ENCODE measurements around the gene HOXA7.

The HOXA7 gene

DNA sequence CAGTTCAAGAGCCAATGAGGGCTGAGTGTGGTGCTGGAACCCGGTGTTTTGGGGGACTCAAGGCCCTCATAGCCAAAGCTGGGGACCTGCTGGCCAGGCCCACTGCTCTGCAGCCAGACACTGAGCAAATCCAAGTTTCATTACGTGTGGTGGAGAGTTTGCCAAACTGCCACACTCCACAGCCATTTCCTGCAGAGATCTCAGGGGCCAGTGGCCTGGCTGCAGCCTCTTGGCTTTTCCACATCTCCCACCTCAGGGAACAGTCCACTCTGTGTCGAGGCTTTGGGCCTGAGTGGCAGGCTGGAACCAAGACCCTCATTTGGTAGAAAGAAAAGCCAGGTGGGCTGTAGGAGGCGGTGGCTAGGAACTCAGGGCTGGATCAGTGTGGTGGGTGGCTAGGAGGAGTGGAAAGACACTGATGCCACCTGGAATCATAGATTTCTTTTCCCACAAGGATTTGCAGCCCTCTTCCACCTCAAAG, 25.4 kb upstream of the HOXA7 start:
- DNase-seq: no peak

DNA sequence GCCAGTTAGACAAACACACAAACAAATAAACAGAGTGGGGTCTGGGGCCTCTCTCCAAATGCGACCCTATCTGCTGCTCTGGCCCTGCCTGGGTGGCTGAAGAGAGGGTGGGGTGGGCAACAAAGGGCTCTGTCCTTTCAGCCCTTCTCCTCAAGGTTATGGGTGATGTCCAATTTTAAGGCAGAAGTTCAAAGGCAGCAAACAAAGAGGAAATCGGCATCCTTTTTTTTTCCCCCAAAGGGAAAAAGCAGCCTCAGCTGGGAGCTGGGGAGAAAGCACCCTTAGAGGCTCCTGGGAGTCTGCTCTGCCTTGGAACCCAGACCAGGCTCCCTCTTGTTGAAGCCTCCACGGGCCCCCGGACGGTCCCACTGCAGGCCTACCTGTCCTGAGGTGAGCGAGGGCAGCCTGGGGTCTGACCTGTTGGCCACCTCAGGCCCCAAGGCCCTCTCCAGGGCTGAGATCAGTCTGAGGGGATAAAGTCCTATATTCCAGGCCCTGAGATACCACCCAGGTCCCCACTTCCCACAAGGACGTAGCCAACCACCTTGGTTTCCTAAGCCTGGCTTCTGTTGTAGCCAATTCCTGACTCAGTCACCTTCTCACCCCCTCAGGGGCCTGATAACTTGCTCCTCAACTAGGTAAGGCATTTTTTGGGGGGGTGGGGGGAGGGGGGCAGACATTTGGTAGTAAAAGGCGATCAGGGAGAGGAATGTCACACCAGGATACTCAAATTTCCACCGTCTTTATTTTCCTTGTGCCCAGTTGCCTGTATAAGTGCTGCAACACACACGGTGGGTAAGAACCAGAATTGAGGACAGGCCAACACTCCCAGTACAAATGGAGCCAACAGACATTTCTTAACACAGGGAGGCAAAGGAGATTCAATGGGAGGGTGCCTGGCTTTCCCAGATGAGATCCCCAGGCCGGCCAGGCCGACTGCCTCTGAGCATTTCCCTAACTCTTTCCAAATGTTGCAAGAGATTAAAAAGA, 24.3 kb upstream of the HOXA7 start:
- no peak for DNase-seq

DNA sequence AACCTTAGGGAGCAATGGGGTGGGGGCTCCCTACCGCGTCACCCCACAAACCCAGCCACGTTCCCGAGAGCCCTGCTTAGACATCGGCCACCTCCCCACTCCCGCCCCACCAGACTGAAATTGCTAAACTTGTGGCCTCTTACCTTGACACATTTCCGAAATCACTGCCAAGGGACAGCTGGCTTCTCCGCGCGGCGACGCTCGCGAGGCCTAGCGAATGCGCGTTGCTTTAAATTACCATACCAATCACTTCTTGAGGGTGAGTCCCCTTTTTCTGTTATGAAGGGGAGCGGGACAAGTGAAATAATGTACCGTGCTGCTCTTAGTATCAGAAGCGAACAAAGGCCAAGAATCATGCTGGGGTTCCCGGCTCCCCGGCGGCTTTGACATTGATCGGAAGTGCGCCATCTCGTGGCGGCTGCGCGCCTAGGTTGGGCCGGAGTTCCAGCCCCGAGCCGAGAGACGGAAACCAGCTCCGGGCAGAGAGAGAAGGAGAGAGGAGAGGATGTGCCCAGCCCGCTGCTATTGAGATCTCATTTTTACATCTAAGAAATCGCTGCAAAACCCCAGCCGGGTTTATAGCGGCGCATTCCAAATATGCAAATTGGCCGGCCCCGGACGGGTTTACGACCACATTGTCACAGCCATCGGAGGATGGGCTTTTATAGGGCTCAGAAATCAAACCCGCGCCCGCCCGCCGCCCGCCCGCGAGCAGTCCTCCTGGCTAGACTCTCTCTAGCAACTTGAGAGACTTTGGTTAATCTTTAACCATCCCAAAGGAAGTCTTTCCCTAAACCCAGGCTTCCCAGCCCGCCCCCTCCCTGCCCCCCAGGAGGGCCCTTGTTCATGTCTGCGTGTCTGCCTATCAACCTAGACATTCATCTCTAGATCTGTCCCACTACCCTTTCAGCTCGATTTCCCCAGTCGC, 23.3 kb upstream of the HOXA7 start:
- peak; percentile 47 to 57 for DNase-seq

DNA sequence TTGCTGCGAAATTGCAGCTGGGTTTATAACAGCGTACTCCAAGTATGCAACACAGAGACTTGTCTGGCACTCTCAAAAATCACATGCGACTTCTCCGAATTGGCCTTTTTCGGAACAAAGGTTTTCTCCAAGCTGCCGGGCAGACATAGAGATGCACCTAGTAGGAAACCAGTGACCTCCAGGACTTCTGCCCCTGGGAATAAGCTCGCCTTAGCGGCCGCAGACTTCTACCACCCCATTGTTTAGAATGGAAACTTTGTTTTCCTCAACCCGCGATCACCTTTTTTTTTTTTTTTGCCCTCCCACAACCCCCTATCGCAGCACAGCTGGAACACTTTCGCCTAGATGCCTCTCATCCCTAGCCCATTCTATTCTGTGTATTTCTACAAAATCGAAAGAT, 22.6 kb upstream of the HOXA7 start:
- no peak for DNase-seq

DNA sequence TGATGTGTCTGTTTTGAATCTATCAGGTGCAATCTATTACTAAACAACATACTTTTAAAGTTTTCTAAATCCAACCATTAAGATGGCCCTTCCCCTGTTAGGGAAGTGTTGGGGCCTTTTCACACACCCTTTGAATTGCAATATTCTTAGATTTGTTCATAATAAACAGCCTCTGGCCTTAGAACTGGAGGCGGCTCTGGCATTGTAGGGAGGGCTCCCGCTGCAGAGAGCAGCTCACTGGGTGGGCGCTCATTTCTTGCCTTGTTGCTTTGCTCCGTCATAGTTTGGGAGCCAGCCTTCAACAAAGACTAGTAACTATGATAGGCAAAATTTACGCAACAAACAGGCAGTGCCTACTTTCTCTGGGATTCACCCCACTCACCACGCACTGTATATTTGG, 21.9 kb upstream of the HOXA7 start:
- no peak for DNase-seq

DNA sequence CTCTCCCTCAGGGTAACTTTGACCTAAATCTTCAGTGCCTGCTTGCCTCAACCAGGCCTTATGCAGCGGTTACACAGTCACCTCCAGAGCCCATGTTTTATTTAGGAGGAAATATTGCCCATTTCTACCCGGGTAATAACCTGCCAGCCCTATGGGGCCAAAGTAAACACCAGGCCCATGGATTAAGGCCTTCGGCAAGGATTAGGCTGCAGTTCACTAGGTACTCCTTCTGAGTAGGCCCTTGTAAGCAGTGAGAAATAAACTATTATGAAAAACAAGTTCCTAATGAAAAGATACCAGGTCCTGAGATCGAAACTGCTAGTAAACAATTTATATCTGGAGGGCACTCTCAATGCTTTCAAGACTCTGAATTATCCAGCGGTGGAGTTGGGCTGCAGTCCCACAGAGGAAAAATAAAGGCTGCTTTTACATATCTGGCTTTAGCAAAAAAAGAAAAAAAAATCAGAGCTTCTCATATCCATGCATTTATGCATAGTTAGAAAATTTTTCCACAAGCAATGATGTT, 21.4 kb upstream of the HOXA7 start:
- DNase-seq: no peak

DNA sequence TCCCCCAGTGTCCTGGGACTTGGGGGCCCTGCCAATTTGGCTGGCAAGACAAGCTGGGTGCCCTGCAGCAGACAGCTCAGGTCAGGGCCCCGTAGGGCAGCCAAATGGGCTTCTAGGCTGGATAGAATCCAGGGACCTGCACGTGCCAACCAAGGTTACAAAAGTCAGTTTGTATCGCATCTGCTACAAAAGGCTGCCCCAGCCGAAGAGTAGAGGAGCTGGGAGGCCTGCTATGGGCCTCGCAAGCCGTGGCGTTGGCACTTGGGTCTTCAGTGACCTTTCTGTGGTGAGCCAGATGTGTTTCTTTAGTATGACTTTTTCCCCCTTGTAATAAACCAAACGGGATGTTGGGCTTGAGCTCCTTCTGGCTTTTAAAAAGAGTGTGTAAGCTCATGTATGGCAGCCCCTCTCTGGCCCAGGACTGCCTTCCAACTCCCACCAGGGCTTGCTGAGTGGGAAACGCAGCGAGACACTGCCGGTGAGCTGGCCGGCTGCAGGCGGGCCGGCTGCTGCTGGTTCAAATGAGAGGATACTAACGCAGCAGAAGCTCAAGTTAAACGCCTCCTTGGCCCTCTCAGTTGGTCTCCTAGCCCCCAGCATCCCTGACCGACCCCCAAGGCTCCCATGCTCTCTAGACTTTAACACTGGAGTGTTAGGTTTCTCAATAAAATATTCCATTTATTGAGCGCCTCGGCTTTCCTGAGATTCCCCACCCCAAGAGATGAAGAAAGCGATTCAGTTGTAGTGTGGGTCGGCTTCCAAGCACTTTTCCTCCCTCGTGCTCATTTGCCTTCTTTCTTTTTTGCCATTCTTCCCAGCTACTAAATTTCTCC, 20.7 kb upstream of the HOXA7 start:
- DNase-seq: no peak

DNA sequence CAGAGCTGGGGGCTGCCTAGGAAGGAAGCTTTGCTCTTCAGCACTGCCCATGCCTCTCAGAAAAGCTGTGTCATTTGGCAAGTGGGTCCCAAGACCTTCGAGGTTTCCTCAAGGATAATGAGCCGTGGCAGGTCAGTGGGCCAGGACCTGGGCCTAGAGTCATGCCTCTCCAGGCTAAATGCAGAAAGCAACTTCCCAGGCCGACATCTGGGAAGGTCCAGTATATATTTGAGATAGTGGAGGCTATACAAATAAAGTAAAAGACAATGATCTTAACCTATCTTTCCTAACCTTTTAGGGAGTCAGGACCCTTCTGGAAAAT, 20.0 kb upstream of the HOXA7 start:
- no peak for DNase-seq

DNA sequence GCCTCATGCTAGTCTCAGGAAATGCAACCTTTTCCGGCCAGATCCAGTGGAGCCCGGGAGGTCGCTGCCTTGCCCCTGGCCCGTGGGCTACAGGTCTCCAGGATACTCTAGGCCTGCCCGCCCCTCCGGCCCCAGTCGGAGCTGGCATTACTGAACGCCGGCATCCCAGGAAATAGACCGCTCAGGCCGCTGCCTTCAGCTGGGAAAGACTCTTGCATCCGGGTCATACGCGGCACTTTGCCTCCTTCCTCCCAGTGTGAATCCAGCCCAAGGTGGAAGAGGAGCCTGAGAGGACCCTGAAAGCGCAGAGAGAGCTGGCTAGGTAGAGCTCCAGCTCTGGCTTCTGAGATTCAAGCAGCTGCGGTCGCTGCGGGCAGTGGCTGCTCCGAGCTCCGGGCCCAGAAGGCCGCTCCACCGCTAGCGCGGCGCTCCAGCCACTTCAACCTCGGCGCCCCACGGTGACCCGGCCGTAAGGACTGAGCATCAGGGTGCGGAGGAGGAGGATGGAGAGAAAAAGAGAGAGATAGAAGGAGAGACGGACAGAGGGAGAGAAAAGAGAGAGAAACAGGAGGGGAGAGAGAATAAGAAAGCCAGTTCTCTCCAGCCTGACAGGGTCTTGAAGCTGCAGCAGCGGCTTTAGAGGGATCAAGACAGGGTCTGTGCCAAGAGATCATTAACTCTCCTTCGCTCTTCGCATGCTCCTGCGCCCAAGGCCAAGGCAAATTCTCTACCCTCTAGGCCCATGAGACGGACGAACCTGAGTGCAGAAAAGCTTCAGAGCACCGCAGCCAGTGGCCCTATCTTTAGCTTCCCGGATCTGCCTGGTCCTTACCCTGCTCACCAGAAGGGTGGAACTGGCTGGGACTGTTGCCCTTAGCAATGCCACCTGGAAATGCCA, 19.4 kb upstream of the HOXA7 start:
- no peak for DNase-seq

DNA sequence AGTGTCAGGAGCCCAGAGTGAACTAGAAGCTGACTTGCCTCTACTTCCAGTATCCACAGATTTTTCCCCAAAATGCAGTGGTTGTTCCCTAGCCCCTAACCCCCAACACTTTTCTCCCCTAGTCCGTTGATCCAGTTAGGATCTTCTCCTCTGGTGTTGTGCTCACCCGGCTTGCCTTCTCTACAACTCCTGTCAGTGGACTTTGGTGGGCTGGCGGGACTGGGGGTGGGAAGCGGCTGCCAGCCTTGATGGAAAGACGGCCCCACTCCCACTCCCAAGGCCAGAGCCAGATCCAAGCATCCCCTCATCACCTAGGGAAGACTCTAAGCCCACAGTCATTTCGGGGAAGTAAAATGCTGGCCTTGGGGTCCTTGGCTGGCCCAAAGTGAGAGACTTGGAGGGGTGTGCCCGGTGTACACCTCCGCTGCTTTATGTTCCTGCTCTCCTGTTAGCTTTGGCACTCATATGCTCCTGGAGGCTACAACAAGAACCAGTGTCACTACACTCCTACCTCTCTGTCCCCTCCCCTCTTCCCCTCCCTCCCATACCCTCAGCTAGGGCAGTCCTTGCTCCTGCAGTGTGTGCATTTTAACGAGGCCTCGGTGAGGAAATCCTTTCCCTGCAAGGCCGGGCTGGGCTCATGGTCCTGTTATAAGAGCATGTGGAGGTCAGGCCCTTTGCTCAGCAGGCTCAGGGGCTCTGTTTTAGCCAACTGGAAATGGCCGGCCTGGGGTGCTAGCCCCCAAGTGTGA, 18.6 kb upstream of the HOXA7 start:
- no peak for DNase-seq

DNA sequence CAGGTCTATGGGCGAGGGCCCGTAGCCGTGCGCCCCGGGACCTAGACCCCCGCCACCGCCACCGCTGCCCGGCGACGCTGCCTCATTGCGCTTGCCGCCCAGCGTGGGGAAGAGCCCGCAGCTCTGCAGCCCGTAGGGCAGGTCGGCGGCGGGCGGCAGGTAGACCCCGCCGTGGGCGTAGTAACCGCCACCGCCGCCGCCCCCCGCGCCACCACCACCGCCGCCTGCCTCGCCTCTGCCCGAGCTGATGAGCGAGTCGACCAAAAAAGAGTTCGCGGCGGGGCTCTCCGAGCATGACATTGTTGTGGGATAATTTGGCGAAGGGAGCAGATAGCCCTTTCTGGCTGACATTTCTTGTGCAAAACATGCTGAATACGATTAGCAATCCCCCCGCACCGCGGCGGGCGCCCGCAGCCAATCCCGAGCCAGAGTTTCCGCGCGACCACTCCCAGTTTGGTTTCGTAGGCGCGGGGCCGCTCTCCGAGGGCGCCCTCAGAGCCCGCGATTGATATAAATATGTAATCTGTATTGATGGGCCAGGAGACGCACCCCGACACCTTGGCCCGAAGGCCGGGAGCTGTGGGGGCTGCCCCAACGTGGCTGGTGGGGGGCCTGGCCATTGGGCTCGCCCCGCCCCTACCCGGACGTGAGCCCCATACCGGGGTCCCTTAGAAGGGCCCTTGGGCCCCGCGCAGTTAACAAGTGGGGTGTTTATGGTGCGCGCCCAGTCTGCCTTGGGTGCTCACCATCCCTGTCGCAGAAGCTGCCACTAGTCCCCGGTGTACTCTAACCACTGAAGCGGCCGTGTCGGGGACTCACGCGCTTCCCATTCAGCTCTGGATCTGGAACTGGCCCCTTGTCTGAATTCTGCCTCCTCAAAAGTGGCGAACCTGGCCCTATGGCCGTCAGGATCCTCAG, 17.7 kb upstream of the HOXA7 start, which contains the start of gene HOXA10:
HOXA10 (minus strand) TSS at position 365 of the 918 bp plus-strand sequence; CDS start at position 351, 14 bp downstream.
- no peak for DNase-seq

DNA sequence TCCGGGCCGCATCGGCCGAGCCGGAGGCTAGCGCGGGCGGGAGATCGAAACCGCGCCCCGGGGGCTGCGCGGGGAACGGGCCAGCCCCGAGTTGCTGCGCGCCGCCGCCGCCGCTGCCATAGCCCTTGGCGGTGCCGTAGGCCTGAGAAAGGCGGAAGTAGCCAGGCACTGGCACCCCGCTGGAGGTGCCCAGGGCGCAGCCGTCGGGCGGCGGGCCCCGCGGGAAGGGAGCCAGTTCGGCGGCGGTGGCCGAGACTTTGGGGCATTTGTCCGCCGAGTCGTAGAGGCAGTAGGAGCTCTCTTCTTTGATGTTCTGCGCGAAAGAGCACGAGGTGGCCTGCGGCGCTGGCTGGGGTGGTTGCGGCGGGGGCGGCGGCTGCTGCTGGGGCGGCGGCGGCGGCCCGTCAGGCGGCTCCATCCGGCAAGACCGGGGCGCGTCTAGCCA, 17.1 kb upstream of the HOXA7 start:
- no peak for DNase-seq

DNA sequence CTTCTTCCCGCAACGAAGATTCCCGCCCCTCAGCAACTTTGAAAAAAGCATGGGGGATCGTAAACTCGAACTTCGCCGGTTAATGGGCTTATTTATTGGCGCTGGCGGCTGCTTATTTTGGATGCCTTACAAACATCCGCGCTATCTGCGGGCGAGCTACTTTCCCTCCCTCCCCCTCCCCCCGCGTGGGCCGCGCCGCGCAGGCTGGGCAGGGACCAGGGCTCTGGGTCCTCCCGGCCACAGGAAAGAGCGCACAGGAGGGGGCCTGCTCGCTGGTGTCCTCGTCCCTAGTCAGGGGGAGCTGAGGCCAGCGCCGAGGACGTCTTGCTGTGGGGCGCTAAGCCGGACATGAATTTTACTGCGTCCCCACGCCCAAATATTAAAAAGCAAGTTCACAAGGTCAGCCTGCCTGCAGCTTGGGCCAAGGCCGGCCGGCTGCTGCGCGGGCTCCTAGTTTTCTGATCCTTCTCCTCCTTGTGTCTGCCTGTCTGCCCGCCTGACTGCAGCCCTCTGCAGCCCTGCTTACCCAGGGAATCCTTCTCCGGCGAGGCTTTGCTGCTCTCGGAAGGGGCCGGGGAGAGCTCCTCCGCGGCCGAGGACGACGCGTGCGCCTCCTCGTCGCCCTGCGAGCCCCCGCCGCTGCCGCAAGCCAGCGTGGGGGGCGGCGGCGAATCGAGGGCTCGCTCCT, 16.5 kb upstream of the HOXA7 start:
- no peak for DNase-seq

DNA sequence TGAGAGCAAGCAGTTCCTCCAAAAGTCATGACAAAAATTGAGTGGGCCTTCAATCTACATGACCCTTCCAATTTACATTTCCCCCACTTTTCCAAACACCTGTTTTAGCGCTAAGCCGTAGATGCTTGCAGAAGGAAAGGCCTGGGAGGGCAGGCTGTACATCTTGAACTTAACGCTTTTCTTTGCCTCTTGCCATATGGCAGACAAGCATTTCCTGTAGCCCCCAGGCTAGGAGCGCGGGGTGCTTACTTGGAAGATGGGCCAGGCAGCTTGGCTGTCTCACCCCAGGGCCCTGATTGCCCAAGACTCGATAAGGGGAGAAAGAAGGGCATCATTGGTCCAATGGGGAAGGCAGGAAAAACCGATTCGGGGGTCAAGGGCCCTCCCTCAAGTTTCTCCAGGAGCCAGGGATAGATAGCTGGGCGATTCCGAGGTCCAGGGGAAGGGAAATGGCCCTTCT, 15.9 kb upstream of the HOXA7 start:
- no peak for DNase-seq

DNA sequence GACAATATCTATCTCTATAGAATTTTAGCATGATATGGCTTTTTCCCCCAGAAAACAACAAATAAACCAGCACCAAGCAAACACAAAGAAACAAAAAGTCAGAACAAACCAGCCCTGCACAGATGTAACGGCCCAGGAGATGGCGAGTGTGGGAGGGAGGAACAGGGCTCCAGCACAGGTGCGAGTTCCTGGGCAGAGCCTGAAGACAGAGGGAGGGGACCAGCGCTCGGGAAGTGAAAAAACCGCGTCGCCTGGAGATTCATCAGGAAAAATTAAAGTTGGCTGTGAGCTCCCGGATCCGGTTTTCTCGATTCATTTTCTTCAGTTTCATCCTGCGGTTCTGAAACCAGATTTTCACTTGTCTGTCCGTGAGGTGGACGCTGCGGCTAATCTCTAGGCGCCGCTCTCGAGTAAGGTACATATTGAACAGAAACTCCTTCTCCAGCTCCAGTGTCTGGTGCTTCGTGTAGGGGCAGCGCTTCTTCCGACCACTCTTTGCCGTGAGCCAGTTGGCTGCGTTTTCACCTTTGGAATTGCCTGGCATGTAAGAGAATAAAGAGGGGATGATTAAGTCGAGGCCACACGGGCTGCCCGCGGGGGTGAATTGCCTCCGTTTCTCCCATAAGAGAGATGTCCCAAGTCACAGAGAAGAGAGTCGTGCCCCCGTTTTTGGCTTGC, 15.3 kb upstream of the HOXA7 start:
- DNase-seq: no peak

DNA sequence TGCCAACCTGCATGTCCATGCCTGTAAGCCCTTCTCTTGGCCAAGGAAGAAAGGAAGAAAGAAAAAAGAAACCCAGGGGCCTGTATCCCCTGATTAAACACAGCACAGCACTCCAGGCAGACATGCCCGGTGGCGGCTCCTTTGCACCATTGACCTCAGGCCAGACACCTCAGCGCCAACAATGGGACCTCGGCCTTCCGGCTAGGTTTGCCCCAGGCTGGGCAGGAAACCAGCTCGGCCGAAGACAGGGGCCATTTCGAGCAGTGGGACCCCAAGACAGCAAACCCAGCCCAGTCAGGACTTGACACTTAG, 14.8 kb upstream of the HOXA7 start:
- no peak for DNase-seq

DNA sequence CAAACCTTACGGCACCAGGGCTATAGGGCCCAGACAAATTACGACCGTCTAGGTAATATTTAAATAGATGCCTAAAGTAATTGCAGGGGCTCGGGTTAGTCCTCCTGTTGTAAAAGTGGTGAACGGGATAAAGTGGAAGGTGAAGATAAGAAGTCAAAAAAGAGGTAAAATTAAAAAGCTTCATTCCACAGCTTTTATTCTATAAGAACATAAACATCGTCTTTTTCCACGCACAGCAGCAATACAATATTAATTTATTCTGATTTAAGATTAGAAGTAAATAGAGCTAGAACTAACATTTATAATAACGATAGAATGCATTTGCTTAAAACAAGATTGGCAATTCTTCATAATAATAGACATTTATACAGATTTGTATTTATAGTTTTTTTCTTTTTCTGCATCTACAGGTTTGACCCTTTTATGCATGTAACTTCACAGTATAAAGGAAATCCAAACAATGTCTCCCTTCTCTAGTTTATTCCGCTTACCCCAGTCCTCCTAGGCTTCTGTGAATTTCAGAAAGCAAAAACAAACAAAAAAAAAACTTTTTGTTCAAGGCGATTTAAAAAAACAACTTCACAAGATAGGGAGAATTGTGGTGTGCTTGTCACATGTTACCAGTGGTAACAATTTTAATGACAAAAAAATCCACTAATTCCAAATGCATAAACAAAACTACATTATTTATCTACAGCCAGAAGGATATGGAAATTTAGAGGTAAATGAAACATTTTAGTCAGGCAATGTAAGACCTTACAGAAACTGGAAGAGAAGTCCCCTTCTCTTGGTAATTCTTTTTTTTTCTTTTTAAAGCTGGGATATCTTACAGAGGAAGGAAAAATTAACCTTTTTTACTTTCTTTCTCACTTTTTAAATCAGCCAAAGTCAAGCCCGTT, 14.2 kb upstream of the HOXA7 start:
- no peak for DNase-seq

All from activated CD4-positive, alpha-beta T cell treated with anti-CD3 and anti-CD28 coated beads for 4 hours (primary cell).